NOMO-1 (cell line): ENCODE results near the gene CPED1.
"Not testable (repeated sequence)": the region's sequence is repeated elsewhere in the genome, so short reads cannot be mapped to it uniquely, and the experiment has no call there.

ENCODE experiments used
- DNase-seq, 2 experiments: peaks; one replicate each; lab custom pipeline; 2025; ENCODE audit not compliant: unreplicated experiment in 2 of 2; lab: John Stamatoyannopoulos, UW

CPED1 gene

GRCh38 chr7:120979765-120980499, 8.6 kb upstream of the CPED1 start:
- no peak for DNase-seq

- no peak for DNase-seq
These were observed 7.4 kb upstream of the CPED1 start for GRCh38 chr7:120981117-120981516.

GRCh38 chr7:120981888-120982615, 6.5 kb upstream of the CPED1 start:
- DNase-seq = no peak

- DNase-seq = not testable (repeated sequence)
These were observed 4.9 kb upstream of the CPED1 start for GRCh38 chr7:120983592-120983991.

- no peak for DNase-seq
These were observed 4.1 kb upstream of the CPED1 start for GRCh38 chr7:120984406-120984805.

- no peak for DNase-seq
These were observed 3.3 kb upstream of the CPED1 start for GRCh38 chr7:120985130-120985758.

GRCh38 chr7:120985839-120986238, 2.7 kb upstream of the CPED1 start:
- DNase-seq = no peak

GRCh38 chr7:120986650-120987049, 1.9 kb upstream of the CPED1 start:
- no peak for DNase-seq

GRCh38 chr7:120987280-120987679, 1.2 kb upstream of the CPED1 start:
- no peak for DNase-seq

- peak; percentile 50 to 57 for DNase-seq
These were observed 574 bp upstream of the CPED1 start for GRCh38 chr7:120987683-120988590.

GRCh38 chr7:120989257-120990220, 1.0 kb downstream of the CPED1 start:
- DNase-seq = no peak

GRCh38 chr7:120990468-120991118, 2.1 kb downstream of the CPED1 start:
- no peak for DNase-seq

GRCh38 chr7:120991161-120991560, 2.6 kb downstream of the CPED1 start:
- no peak for DNase-seq

- no peak for DNase-seq
These were observed 3.1 kb downstream of the CPED1 start for GRCh38 chr7:120991581-120991980.

- no peak for DNase-seq
These were observed 3.9 kb downstream of the CPED1 start for GRCh38 chr7:120992272-120992964.

- no peak for DNase-seq
These were observed 4.5 kb downstream of the CPED1 start for GRCh38 chr7:120992965-120993494.

GRCh38 chr7:120993553-120994191, 5.2 kb downstream of the CPED1 start:
- DNase-seq = no peak
